Smooth muscle cell of bladder (primary cell): Measurements from ENCODE around the gene MAOA. TPM values are rescaled to one million over a fixed set of nuclear protein-coding genes. Genes with fewer than 3 reads are reported as not detected.

Source experiments
- total RNA-seq: library from RNA; depleted of rRNA; stranded (reverse); fragments of >200 nt; gene quantifications from 2 replicates; pipeline ENCODE4 v1.2.3, GENCODE V29; 2014

Gene MAOA
- 4.8 and 9.0 TPM in 2 replicates for total RNA-seq

GRCh38 chrX:43656005-43656494, at the start of gene MAOA:
Gene MAOA (plus strand): TSS chrX:43656299. CDS start chrX:43656342, 43 bp downstream.

Other genes with a start within 250 kb of the MAOA start
- gene MAOB, start 226.2 kb downstream of the MAOA start, total RNA-seq = 0.28 and 0.55 TPM in 2 replicates